HUES48 (cell line): ENCODE results near the gene PGAM5.
"Not testable (repeated sequence)": the region's sequence is repeated elsewhere in the genome, so short reads cannot be mapped to it uniquely, and the experiment has no call there.

ENCODE experiments used
- H3K27ac ChIP-seq: one replicate; pipeline ENCODE4 v1.7.0; 2013; ENCODE audit warnings: low read depth, low read length, inconsistent platforms
- H3K27me3 ChIP-seq: 2 replicates; pipeline ENCODE4 v1.6.1; 2013; ENCODE audit warnings: mild to moderate bottlenecking, low read length; ENCODE audit not compliant: control insufficient read depth, insufficient read depth
- H3K36me3 ChIP-seq: 2 replicates; pipeline ENCODE4 v1.6.1; 2013; ENCODE audit warnings: low read length; ENCODE audit not compliant: control insufficient read depth, insufficient read depth
- H3K4me1 ChIP-seq: 2 replicates; pipeline ENCODE4 v1.6.1; 2013; ENCODE audit warnings: mild to moderate bottlenecking, low read length; ENCODE audit not compliant: control insufficient read depth, insufficient read depth
- H3K4me3 ChIP-seq: 2 replicates; pipeline ENCODE4 v1.5.1; 2013; ENCODE audit warnings: mild to moderate bottlenecking, low read depth, low read length
- H3K9ac ChIP-seq: 2 replicates; pipeline ENCODE4 v1.6.1; 2013; ENCODE audit warnings: mild to moderate bottlenecking, low read depth, low read length, moderate library complexity
- H3K9me3 ChIP-seq: 2 replicates; pipeline ENCODE4 v1.6.1; 2013; ENCODE audit warnings: low read length; ENCODE audit not compliant: control insufficient read depth, insufficient read depth

Gene PGAM5

DNA sequence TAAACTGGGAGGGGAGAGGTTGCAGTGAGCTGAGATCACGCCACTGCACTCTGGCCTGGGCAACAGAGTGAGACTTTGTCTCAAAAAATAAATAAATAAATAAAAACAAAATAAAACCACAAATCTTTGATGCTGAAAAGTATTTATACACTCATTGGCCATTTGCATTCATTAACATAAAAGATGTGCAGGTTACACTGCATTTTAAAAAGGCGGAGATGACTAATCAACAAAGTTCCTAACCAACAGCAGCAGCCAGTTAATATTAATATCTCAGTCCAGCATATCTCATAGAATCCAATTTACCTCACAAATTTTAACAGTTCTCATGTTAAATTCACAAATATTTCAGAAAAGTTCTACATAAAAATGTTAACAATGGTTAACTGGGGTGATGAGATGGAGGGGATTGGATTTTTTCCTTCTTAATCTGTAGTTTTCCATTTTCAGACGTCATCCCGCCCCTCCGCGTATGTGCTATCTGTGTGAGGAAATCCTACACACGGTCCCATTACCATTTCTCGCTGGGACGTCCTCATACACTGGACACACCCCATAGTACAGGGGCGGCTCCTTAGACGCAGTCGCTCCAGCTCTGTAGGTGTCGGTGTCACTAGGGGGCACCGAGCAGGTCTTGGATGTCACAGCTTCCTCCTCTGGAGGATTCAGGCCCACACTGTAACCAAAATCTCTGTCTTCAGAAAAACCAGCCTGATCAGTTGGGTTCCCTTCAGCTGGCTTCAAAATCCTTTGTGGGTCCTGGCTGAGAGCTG lies 43.7 kb downstream of the PGAM5 start:
- no peak overlapping the region for H3K27ac ChIP-seq
- H3K27me3 ChIP-seq, result no peaks in the 10 kb centered on the region
- H3K9me3 ChIP-seq, result no peaks in the 10 kb centered on the region
- H3K4me3 ChIP-seq, result no peak overlapping the region
- peaks cover 72% of the 10 kb centered on the region for H3K36me3 ChIP-seq
- no peaks in the 10 kb centered on the region for H3K4me1 ChIP-seq
- no peak overlapping the region for H3K9ac ChIP-seq

GRCh38 chr12:132758825-132759224 lies 48.2 kb downstream of the PGAM5 start:
- H3K4me3 ChIP-seq, H3K27me3 ChIP-seq, H3K9me3 ChIP-seq, H3K4me1 ChIP-seq, H3K9ac ChIP-seq, H3K27ac ChIP-seq: not testable (repeated sequence)
- peaks cover 28% of the 10 kb centered on the region for H3K36me3 ChIP-seq

DNA sequence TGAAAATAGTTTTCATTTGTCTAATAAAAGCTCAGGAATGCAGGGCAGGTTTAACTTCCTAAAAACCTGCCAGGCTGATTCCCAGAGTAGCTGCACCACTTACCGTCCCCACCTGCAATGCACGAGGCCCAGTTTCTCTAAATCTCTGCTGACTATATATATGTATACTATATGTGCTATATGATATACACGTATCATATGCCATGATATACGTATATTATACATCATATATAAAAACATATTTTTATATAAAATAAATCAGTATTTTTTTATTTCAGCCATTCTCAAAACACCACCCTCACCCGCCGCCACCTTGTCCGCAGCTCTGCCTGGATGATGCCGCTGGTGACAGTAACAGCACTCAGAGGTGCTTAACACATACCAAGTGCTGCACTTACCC lies 48.7 kb downstream of the PGAM5 start:
- no peaks in the 10 kb centered on the region for H3K9me3 ChIP-seq
- peaks cover 24% of the 10 kb centered on the region for H3K36me3 ChIP-seq
- H3K9ac ChIP-seq, result no peak overlapping the region
- H3K4me3 ChIP-seq, result no peak overlapping the region
- peaks cover 4% of the 10 kb centered on the region; the same call in 1 of the 2 replicates for H3K4me1 ChIP-seq
- no peaks in the 10 kb centered on the region for H3K27me3 ChIP-seq
- no peak overlapping the region for H3K27ac ChIP-seq

- Histone ChIP-seq H3K36me3 (peaks cover 17% of the 10 kb centered on the region), H3K27me3 (no peaks in the 10 kb centered on the region), H3K9me3 (no peaks in the 10 kb centered on the region), H3K4me1 (peaks cover 4% of the 10 kb centered on the region; the same call in 1 of the 2 replicates), H3K9ac (peak within 1 kb of the TSS; percentile 91), H3K4me3 (peak within 1 kb of the TSS; percentile 81), H3K27ac (peak within 1 kb of the TSS; percentile 96)
Observed at GRCh38 chr12:132761032-132761920, 50.6 kb downstream of the PGAM5 start, which contains the start of gene ANKLE2. TSS of gene ANKLE2 (minus strand) at chr12:132761832. CDS start at chr12:132761798, 34 bp downstream.

- peak overlapping the region; percentile 96 for H3K27ac ChIP-seq
- peak overlapping the region; percentile 91 for H3K9ac ChIP-seq
- H3K36me3 ChIP-seq, result peaks cover 10% of the 10 kb centered on the region
- peak overlapping the region; percentile 81 for H3K4me3 ChIP-seq
- H3K27me3 ChIP-seq, result no peaks in the 10 kb centered on the region
- H3K4me1 ChIP-seq, result peaks cover 4% of the 10 kb centered on the region; the same call in 1 of the 2 replicates
- no peaks in the 10 kb centered on the region for H3K9me3 ChIP-seq
Observed at GRCh38 chr12:132761921-132762583, 51.4 kb downstream of the PGAM5 start.

- H3K4me3 ChIP-seq, result no peak overlapping the region
- H3K27me3 ChIP-seq, result no peaks in the 10 kb centered on the region
- peaks cover 4% of the 10 kb centered on the region; the same call in 1 of the 2 replicates for H3K4me1 ChIP-seq
- H3K9ac ChIP-seq, result no peak overlapping the region
- peaks cover 2% of the 10 kb centered on the region for H3K36me3 ChIP-seq
- no peak overlapping the region for H3K27ac ChIP-seq
- no peaks in the 10 kb centered on the region for H3K9me3 ChIP-seq
Observed at GRCh38 chr12:132764231-132764630, 53.6 kb downstream of the PGAM5 start.

- Histone ChIP-seq H3K9ac (no peak overlapping the region), H3K27me3 (no peaks in the 10 kb centered on the region), H3K4me1 (peaks cover under 1% of the 10 kb centered on the region; the same call in 1 of the 2 replicates), H3K27ac (no peak overlapping the region), H3K9me3 (no peaks in the 10 kb centered on the region), H3K4me3 (no peak overlapping the region), H3K36me3 (peaks cover 3% of the 10 kb centered on the region; the same call in 1 of the 2 replicates)
Observed at GRCh38 chr12:132765361-132765760, 54.7 kb downstream of the PGAM5 start.

DNA sequence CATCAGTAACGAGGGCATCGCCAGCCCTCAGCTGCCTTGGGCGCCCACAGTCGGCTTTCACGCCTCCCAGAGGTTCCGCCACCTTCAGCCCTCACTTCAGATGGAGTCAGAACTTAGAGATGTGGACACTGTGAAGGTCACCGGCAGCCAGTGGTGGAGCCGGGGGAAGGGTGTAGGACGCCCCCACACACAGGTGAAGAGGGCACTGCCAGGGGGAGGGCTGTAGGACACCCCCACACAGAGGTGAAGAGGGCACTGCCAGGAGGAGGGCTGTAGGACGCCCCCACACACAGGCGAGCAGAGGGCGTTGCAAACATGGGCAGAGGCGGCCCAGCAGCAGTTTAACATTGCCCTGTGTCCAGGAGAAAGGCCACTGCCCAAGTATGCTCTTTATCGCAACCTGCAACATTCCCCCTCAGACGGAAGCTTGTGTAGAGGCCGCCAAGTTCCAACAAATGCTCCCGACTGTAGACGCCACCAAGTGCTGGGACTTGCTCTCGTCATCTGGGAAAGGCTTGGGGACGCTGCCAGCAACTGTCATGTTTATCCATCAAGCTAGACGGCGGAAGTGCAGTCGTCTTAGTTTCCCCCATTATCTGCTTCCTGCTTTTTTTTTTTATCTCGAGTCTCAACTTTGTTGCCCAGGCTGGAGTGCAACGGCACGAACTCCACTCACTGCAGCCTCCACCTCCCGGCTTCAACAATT lies 55.9 kb downstream of the PGAM5 start:
- Histone ChIP-seq H3K36me3 (peaks cover 11% of the 10 kb centered on the region), H3K9me3 (no peaks in the 10 kb centered on the region), H3K27me3 (no peaks in the 10 kb centered on the region), H3K4me1 (no peaks in the 10 kb centered on the region), H3K4me3 (no peak overlapping the region), H3K9ac (no peak overlapping the region), H3K27ac (no peak overlapping the region)

DNA sequence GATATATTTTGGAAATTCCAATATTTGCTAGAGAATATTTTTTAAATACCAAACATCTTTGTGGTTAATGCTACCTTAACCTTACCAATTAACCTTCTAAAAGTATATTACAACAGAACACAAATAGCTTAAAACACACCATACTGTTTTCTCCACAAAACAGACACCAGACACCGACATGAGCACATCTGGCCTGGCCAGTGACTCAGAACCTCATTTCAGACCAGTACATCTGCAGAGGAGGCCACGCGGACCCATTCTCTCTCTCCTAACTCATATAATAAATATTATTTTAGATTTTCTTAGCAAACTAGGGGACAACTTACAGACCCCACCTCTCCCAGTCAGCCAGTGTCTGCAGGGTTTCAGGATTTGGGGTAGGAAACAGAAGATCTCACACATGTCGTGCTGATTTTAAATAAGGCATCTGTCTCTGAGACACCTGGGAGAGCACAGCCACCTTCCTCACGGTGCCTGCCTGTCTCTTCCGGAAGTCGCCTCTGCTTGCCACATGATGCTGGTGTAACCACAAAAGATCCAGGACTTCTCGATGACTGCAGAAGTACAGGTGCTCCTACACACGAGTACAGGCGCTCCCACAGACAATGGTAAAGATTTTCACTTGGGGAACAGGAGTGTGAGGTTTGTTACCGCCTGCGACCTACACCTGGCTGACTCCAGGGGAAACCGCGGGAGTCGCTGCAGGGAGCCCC lies 60.6 kb downstream of the PGAM5 start:
- Histone ChIP-seq H3K4me1 (no peaks in the 10 kb centered on the region), H3K27ac (no peak overlapping the region), H3K9ac (no peak overlapping the region), H3K4me3 (no peak overlapping the region), H3K36me3 (peaks cover 56% of the 10 kb centered on the region), H3K9me3 (no peaks in the 10 kb centered on the region), H3K27me3 (no peaks in the 10 kb centered on the region)
